ENCODE measurements around the gene STH.
A peak's percentile ranks its signal among the peaks of the same experiment; 100 is the strongest.

The STH gene

GRCh38 chr17:46027048-46027975 lies 28.3 kb downstream of the STH start:
- no peak for DNase-seq (ENCODE audit: low read depth in 2 of 2)

- no peak for DNase-seq (ENCODE audit: low read depth in 2 of 2)
Observed at GRCh38 chr17:46027976-46028325, 28.9 kb downstream of the STH start.

GRCh38 chr17:46028374-46028773 lies 29.3 kb downstream of the STH start:
- DNase-seq (ENCODE audit: low read depth in 2 of 2), result no peak

- no peak for DNase-seq (ENCODE audit: low read depth in 2 of 2)
Observed at GRCh38 chr17:46028981-46029565, 30.0 kb downstream of the STH start.

GRCh38 chr17:46029627-46030026 lies 30.6 kb downstream of the STH start:
- DNase-seq (ENCODE audit: low read depth in 2 of 2), result no peak

GRCh38 chr17:46030752-46031151 lies 31.7 kb downstream of the STH start:
- no peak for DNase-seq (ENCODE audit: low read depth in 2 of 2)

GRCh38 chr17:46031440-46031839 lies 32.4 kb downstream of the STH start:
- no peak for DNase-seq (ENCODE audit: low read depth in 2 of 2)

GRCh38 chr17:46031920-46032319 lies 32.9 kb downstream of the STH start:
- no peak for DNase-seq (ENCODE audit: low read depth in 2 of 2)

GRCh38 chr17:46032909-46033308 lies 33.9 kb downstream of the STH start:
- no peak for DNase-seq (ENCODE audit: low read depth in 2 of 2)

- DNase-seq (ENCODE audit: low read depth in 2 of 2), result no peak
Observed at GRCh38 chr17:46033392-46033791, 34.3 kb downstream of the STH start.

- no peak for DNase-seq (ENCODE audit: low read depth in 2 of 2)
Observed at GRCh38 chr17:46035112-46035818, 36.2 kb downstream of the STH start.

- no peak for DNase-seq (ENCODE audit: low read depth in 2 of 2)
Observed at GRCh38 chr17:46036491-46036890, 37.4 kb downstream of the STH start.

GRCh38 chr17:46037722-46038255 lies 38.7 kb downstream of the STH start:
- DNase-seq (ENCODE audit: low read depth in 2 of 2), result no peak

- no peak for DNase-seq (ENCODE audit: low read depth in 2 of 2)
Observed at GRCh38 chr17:46038414-46038813, 39.4 kb downstream of the STH start.

GRCh38 chr17:46038937-46039336 lies 39.9 kb downstream of the STH start:
- no peak for DNase-seq (ENCODE audit: low read depth in 2 of 2)

GRCh38 chr17:46039592-46040186 lies 40.6 kb downstream of the STH start:
- no peak for DNase-seq (ENCODE audit: low read depth in 2 of 2)

GRCh38 chr17:46042246-46042645 lies 43.2 kb downstream of the STH start:
- DNase-seq (ENCODE audit: low read depth in 2 of 2), result no peak

GRCh38 chr17:46042925-46043324 lies 43.9 kb downstream of the STH start:
- DNase-seq (ENCODE audit: low read depth in 2 of 2), result no peak

GRCh38 chr17:46043606-46044005 lies 44.6 kb downstream of the STH start:
- no peak for DNase-seq (ENCODE audit: low read depth in 2 of 2)

GRCh38 chr17:46044286-46044928 lies 45.4 kb downstream of the STH start:
- peak; percentile 19 to 27 for DNase-seq (ENCODE audit: low read depth in 2 of 2)

GRCh38 chr17:46044989-46045388 lies 45.9 kb downstream of the STH start:
- DNase-seq (ENCODE audit: low read depth in 2 of 2), result no peak

- no peak for DNase-seq (ENCODE audit: low read depth in 2 of 2)
Observed at GRCh38 chr17:46045639-46046038, 46.6 kb downstream of the STH start.
